PC-9 (cell line): Measurements from ENCODE around the gene SMIM10L2A.
"Not testable (repeated sequence)": the region's sequence is repeated elsewhere in the genome, so short reads cannot be mapped to it uniquely, and the experiment has no call there.

ENCODE experiments used
- EZH2 ChIP-seq: fragments of 200-600 bp; sonication (generic); IDR thresholded peaks from 2 replicates; pipeline ENCODE4 v1.8.0; 2017; ENCODE audit warnings: antibody characterized with exemption, low read depth
- TF ChIP-seq, protein P1 (sequence below): fragments of 200-600 bp; sonication (generic); conservative IDR thresholded peaks from 2 replicates; pipeline ENCODE4 v1.6.1; 2017; ENCODE audit warnings: mixed run types, antibody characterized with exemption, mild to moderate bottlenecking, moderate library complexity

DNA sequence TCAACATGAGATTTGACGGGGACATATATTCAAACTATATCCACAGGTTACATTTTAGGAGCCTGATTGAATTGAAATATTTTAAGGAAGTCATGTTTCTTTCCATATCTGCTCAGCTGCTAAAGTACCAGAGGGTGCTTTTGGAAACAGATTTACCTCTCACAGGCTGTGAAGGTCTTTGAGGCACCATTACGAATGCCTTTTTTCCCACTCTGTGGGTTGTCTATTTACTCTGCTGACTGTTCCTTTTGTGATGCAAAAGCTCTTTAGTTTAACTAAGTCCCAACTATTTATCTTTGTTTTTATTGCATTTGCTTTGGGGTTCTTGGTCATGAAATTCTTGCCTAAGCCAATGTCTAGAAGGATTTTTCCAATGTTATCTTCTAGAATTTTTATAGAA, 40.0 kb downstream of the SMIM10L2A start:
- TF ChIP-seq, protein P1, sequence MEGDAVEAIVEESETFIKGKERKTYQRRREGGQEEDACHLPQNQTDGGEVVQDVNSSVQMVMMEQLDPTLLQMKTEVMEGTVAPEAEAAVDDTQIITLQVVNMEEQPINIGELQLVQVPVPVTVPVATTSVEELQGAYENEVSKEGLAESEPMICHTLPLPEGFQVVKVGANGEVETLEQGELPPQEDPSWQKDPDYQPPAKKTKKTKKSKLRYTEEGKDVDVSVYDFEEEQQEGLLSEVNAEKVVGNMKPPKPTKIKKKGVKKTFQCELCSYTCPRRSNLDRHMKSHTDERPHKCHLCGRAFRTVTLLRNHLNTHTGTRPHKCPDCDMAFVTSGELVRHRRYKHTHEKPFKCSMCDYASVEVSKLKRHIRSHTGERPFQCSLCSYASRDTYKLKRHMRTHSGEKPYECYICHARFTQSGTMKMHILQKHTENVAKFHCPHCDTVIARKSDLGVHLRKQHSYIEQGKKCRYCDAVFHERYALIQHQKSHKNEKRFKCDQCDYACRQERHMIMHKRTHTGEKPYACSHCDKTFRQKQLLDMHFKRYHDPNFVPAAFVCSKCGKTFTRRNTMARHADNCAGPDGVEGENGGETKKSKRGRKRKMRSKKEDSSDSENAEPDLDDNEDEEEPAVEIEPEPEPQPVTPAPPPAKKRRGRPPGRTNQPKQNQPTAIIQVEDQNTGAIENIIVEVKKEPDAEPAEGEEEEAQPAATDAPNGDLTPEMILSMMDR = not testable (repeated sequence)
- TF ChIP-seq EZH2 = not testable (repeated sequence)
